ENCODE data around the gene ARMS2.

Gene ARMS2

GRCh38 chr10:122450353-122450990 is 4.0 kb upstream of the ARMS2 start:
- no CpG with 5 or more reads among the region's 14 CpGs for WGBS, 2 donors (ENCODE audit: extremely low coverage in 2 of 2, insufficient read length in 2 of 2, insufficient replicate concordance in 1 of 2)
- peak overlapping the region in 1 of 2 donors; percentile 16 for H3K4me3 ChIP-seq (ENCODE audit: low read length in 2 of 2)

GRCh38 chr10:122454071-122454470 is 382 bp upstream of the ARMS2 start:
- H4K8ac ChIP-seq (ENCODE audit: low read depth, low read length): no peak overlapping the region
- H3K4ac ChIP-seq (ENCODE audit: low read length): no peak overlapping the region
- no peak overlapping the region for H3K4me3 ChIP-seq (ENCODE audit: low read length in 2 of 2)
- H3K27me3 ChIP-seq (ENCODE audit: control insufficient read depth in 3 of 3, insufficient read depth in 3 of 3, low read depth in 1 of 3, low read length in 3 of 3): peaks cover 0 to 4% (median 3%) of the 10 kb centered on the region in 3 experiments
- H3K27ac ChIP-seq (replicated peaks; ENCODE audit: low read length): no peak overlapping the region
- H3K4me1 ChIP-seq (ENCODE audit: control insufficient read depth in 2 of 2, insufficient read depth in 1 of 2, low read depth in 1 of 2, low read length in 2 of 2): peaks cover 3 to 14% of the 10 kb centered on the region in 2 donors
- no peak for DNase-seq (ENCODE audit: low spot score)
- no peak overlapping the region for H2BK5ac ChIP-seq (ENCODE audit: low read length)
- H3K79me1 ChIP-seq (ENCODE audit: low read depth, low read length): no peaks in the 10 kb centered on the region
- H3K9ac ChIP-seq (ENCODE audit: low read depth, low read length, poor library complexity): no peak overlapping the region
- no peak overlapping the region for H3K14ac ChIP-seq (ENCODE audit: low read length)
- H2AFZ ChIP-seq (ENCODE audit: low read length): no peak overlapping the region
- no peak overlapping the region for H2AK5ac ChIP-seq (ENCODE audit: low read depth, low read length)
- H3K36me3 ChIP-seq (replicated peaks in 1 of 2; ENCODE audit: control insufficient read depth in 2 of 2, insufficient read depth in 2 of 2, low read length in 2 of 2): no peaks in the 10 kb centered on the region
- H3K18ac ChIP-seq (ENCODE audit: low read length): no peak overlapping the region
- H2BK120ac ChIP-seq (ENCODE audit: low read depth, low read length): no peak overlapping the region
- H3K23ac ChIP-seq (ENCODE audit: low read depth, low read length, poor library complexity): no peak overlapping the region
- H2BK15ac ChIP-seq (ENCODE audit: low read length): no peak overlapping the region
- 100% methylated on average over 2 of the region's 3 CpGs; no CpG with 5 or more reads in 1 of the 2 donors for WGBS, 2 donors (ENCODE audit: extremely low coverage in 2 of 2, insufficient read length in 2 of 2, insufficient replicate concordance in 1 of 2)
- no peak overlapping the region for H2BK12ac ChIP-seq (ENCODE audit: low read length)
- H4K91ac ChIP-seq (ENCODE audit: low read depth, low read length, poor library complexity): no peak overlapping the region
- no peaks in the 10 kb centered on the region for H3K9me3 ChIP-seq (replicated peaks in 1 of 2; ENCODE audit: control insufficient read depth in 2 of 2, insufficient read depth in 1 of 2, low read depth in 1 of 2, low read length in 2 of 2)
- no peak overlapping the region for H3K4me2 ChIP-seq (ENCODE audit: insufficient read depth, low read length, poor library complexity, severe bottlenecking)

More at GRCh38 chr10:122450353-122450990, 4.0 kb upstream of the ARMS2 start:
- H2AFZ ChIP-seq (ENCODE audit: low read length): no peak overlapping the region
- H3K23ac ChIP-seq (ENCODE audit: low read depth, low read length, poor library complexity): no peak overlapping the region
- H2BK5ac ChIP-seq (ENCODE audit: low read length): no peak overlapping the region
- no peak overlapping the region for H2BK15ac ChIP-seq (ENCODE audit: low read length)
- H4K8ac ChIP-seq (ENCODE audit: low read depth, low read length): no peak overlapping the region
- peaks cover 10 to 14% of the 10 kb centered on the region in 2 donors for H3K9me3 ChIP-seq (replicated peaks in 1 of 2; ENCODE audit: control insufficient read depth in 2 of 2, insufficient read depth in 1 of 2, low read depth in 1 of 2, low read length in 2 of 2)
- H3K9ac ChIP-seq (ENCODE audit: low read depth, low read length, poor library complexity): no peak overlapping the region
- no peak overlapping the region for H2AK5ac ChIP-seq (ENCODE audit: low read depth, low read length)
- no peak overlapping the region for H2BK12ac ChIP-seq (ENCODE audit: low read length)
- H3K36me3 ChIP-seq (replicated peaks in 1 of 2; ENCODE audit: control insufficient read depth in 2 of 2, insufficient read depth in 2 of 2, low read length in 2 of 2): no peaks in the 10 kb centered on the region
- H3K18ac ChIP-seq (ENCODE audit: low read length): no peak overlapping the region
- no peak overlapping the region for H4K91ac ChIP-seq (ENCODE audit: low read depth, low read length, poor library complexity)
- DNase-seq (ENCODE audit: low spot score): no peak
- no peak overlapping the region for H3K27ac ChIP-seq (replicated peaks; ENCODE audit: low read length)
- no peak overlapping the region for H3K4ac ChIP-seq (ENCODE audit: low read length)
- no peaks in the 10 kb centered on the region for H3K79me1 ChIP-seq (ENCODE audit: low read depth, low read length)
- no peak overlapping the region for H3K4me2 ChIP-seq (ENCODE audit: insufficient read depth, low read length, poor library complexity, severe bottlenecking)
- H3K4me1 ChIP-seq (ENCODE audit: control insufficient read depth in 2 of 2, insufficient read depth in 1 of 2, low read depth in 1 of 2, low read length in 2 of 2): peaks cover 0 to 2% of the 10 kb centered on the region in 2 donors
- H3K14ac ChIP-seq (ENCODE audit: low read length): no peak overlapping the region
- peaks cover 0 to 4% (median 0%) of the 10 kb centered on the region in 3 experiments for H3K27me3 ChIP-seq (ENCODE audit: control insufficient read depth in 3 of 3, insufficient read depth in 3 of 3, low read depth in 1 of 3, low read length in 3 of 3)
- no peak overlapping the region for H2BK120ac ChIP-seq (ENCODE audit: low read depth, low read length)

- no peaks in the 10 kb centered on the region for H3K36me3 ChIP-seq (replicated peaks in 1 of 2; ENCODE audit: control insufficient read depth in 2 of 2, insufficient read depth in 2 of 2, low read length in 2 of 2)
- no peak overlapping the region for H3K14ac ChIP-seq (ENCODE audit: low read length)
- H4K8ac ChIP-seq (ENCODE audit: low read depth, low read length): no peak overlapping the region
- H2AFZ ChIP-seq (ENCODE audit: low read length): no peak overlapping the region
- no peak overlapping the region for H4K91ac ChIP-seq (ENCODE audit: low read depth, low read length, poor library complexity)
- no peak overlapping the region for H3K4me3 ChIP-seq (ENCODE audit: low read length in 2 of 2)
- no peak overlapping the region for H2AK5ac ChIP-seq (ENCODE audit: low read depth, low read length)
- H3K9ac ChIP-seq (ENCODE audit: low read depth, low read length, poor library complexity): no peak overlapping the region
- H2BK120ac ChIP-seq (ENCODE audit: low read depth, low read length): no peak overlapping the region
- no peak overlapping the region for H3K4me2 ChIP-seq (ENCODE audit: insufficient read depth, low read length, poor library complexity, severe bottlenecking)
- H3K4ac ChIP-seq (ENCODE audit: low read length): no peak overlapping the region
- H3K23ac ChIP-seq (ENCODE audit: low read depth, low read length, poor library complexity): no peak overlapping the region
- peaks cover 3 to 16% of the 10 kb centered on the region in 2 donors for H3K4me1 ChIP-seq (ENCODE audit: control insufficient read depth in 2 of 2, insufficient read depth in 1 of 2, low read depth in 1 of 2, low read length in 2 of 2)
- H2BK5ac ChIP-seq (ENCODE audit: low read length): no peak overlapping the region
- H3K9me3 ChIP-seq (replicated peaks in 1 of 2; ENCODE audit: control insufficient read depth in 2 of 2, insufficient read depth in 1 of 2, low read depth in 1 of 2, low read length in 2 of 2): no peaks in the 10 kb centered on the region
- no peak overlapping the region for H3K27ac ChIP-seq (replicated peaks; ENCODE audit: low read length)
- no peak overlapping the region for H2BK12ac ChIP-seq (ENCODE audit: low read length)
- WGBS, 2 donors (ENCODE audit: extremely low coverage in 2 of 2, insufficient read length in 2 of 2, insufficient replicate concordance in 1 of 2): no CpG with 5 or more reads among the region's 11 CpGs
- H2BK15ac ChIP-seq (ENCODE audit: low read length): no peak overlapping the region
- no peak for DNase-seq (ENCODE audit: low spot score)
- no peak overlapping the region for H3K18ac ChIP-seq (ENCODE audit: low read length)
- H3K79me1 ChIP-seq (ENCODE audit: low read depth, low read length): no peaks in the 10 kb centered on the region
- H3K27me3 ChIP-seq (ENCODE audit: control insufficient read depth in 3 of 3, insufficient read depth in 3 of 3, low read depth in 1 of 3, low read length in 3 of 3): peaks cover under 1 to 17% (median 9%) of the 10 kb centered on the region in 3 experiments
These were observed 1.1 kb downstream of the ARMS2 start for GRCh38 chr10:122455376-122456079.

- no peak overlapping the region for H2BK12ac ChIP-seq (ENCODE audit: low read length)
- no peak overlapping the region for H2BK15ac ChIP-seq (ENCODE audit: low read length)
- H3K4me2 ChIP-seq (ENCODE audit: insufficient read depth, low read length, poor library complexity, severe bottlenecking): no peak overlapping the region
- no peak overlapping the region for H3K14ac ChIP-seq (ENCODE audit: low read length)
- no peak overlapping the region for H3K4ac ChIP-seq (ENCODE audit: low read length)
- H3K36me3 ChIP-seq (replicated peaks in 1 of 2; ENCODE audit: control insufficient read depth in 2 of 2, insufficient read depth in 2 of 2, low read length in 2 of 2): no peaks in the 10 kb centered on the region
- H3K23ac ChIP-seq (ENCODE audit: low read depth, low read length, poor library complexity): no peak overlapping the region
- H2AFZ ChIP-seq (ENCODE audit: low read length): peak overlapping the region; percentile 81
- no peak for DNase-seq (ENCODE audit: low spot score)
- no peak overlapping the region for H4K8ac ChIP-seq (ENCODE audit: low read depth, low read length)
- no CpG with 5 or more reads among the region's 5 CpGs for WGBS, 2 donors (ENCODE audit: extremely low coverage in 2 of 2, insufficient read length in 2 of 2, insufficient replicate concordance in 1 of 2)
- no peaks in the 10 kb centered on the region for H3K9me3 ChIP-seq (replicated peaks in 1 of 2; ENCODE audit: control insufficient read depth in 2 of 2, insufficient read depth in 1 of 2, low read depth in 1 of 2, low read length in 2 of 2)
- H2AK5ac ChIP-seq (ENCODE audit: low read depth, low read length): no peak overlapping the region
- no peak overlapping the region for H2BK5ac ChIP-seq (ENCODE audit: low read length)
- H3K27ac ChIP-seq (replicated peaks; ENCODE audit: low read length): no peak overlapping the region
- H2BK120ac ChIP-seq (ENCODE audit: low read depth, low read length): no peak overlapping the region
- peaks cover 6 to 25% of the 10 kb centered on the region in 2 donors for H3K4me1 ChIP-seq (ENCODE audit: control insufficient read depth in 2 of 2, insufficient read depth in 1 of 2, low read depth in 1 of 2, low read length in 2 of 2)
- H3K4me3 ChIP-seq (ENCODE audit: low read length in 2 of 2): no peak overlapping the region
- peaks cover 11 to 38% (median 14%) of the 10 kb centered on the region in 3 experiments for H3K27me3 ChIP-seq (ENCODE audit: control insufficient read depth in 3 of 3, insufficient read depth in 3 of 3, low read depth in 1 of 3, low read length in 3 of 3)
- H3K18ac ChIP-seq (ENCODE audit: low read length): no peak overlapping the region
- no peaks in the 10 kb centered on the region for H3K79me1 ChIP-seq (ENCODE audit: low read depth, low read length)
- no peak overlapping the region for H3K9ac ChIP-seq (ENCODE audit: low read depth, low read length, poor library complexity)
- H4K91ac ChIP-seq (ENCODE audit: low read depth, low read length, poor library complexity): no peak overlapping the region
These were observed 3.5 kb downstream of the ARMS2 start for GRCh38 chr10:122457934-122458333.

Measured in neuronal stem cell (in vitro differentiated cells).